Measurements from ENCODE around the gene GTF2H2.
"Not testable (repeated sequence)": the region's sequence is repeated elsewhere in the genome, so short reads cannot be mapped to it uniquely, and the experiment has no call there.

DNA sequence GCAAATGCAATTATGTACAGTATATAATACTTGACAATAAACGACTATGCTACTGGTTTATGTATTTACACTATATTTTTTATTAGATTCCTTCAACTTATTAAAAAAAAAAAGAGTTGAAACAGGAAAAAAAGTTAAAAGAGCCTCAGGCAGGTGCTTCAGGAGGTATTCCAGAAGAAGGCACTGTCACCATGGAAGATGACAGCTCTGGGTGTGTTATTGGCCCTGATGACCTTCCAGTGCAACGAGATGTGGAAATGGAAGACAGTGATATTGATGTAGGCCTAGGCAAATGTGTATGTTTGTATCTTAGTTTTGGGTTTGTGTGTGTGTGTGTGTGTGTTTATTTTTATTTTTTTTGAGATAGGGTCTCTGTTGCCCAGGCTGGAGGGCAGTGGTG, 22.3 kb upstream of the GTF2H2 start:
- TF ChIP-seq, protein P1, sequence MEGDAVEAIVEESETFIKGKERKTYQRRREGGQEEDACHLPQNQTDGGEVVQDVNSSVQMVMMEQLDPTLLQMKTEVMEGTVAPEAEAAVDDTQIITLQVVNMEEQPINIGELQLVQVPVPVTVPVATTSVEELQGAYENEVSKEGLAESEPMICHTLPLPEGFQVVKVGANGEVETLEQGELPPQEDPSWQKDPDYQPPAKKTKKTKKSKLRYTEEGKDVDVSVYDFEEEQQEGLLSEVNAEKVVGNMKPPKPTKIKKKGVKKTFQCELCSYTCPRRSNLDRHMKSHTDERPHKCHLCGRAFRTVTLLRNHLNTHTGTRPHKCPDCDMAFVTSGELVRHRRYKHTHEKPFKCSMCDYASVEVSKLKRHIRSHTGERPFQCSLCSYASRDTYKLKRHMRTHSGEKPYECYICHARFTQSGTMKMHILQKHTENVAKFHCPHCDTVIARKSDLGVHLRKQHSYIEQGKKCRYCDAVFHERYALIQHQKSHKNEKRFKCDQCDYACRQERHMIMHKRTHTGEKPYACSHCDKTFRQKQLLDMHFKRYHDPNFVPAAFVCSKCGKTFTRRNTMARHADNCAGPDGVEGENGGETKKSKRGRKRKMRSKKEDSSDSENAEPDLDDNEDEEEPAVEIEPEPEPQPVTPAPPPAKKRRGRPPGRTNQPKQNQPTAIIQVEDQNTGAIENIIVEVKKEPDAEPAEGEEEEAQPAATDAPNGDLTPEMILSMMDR (IDR thresholded peaks at IDR 0.05), result not testable (repeated sequence)
- not testable (repeated sequence) for TF ChIP-seq EP300 (IDR thresholded peaks at IDR 0.05; ENCODE audit: low read depth)
